ENCODE data around the gene DDHD1.
A peak's percentile ranks its signal among the peaks of the same experiment; 100 is the strongest.
"Not testable (repeated sequence)": the region's sequence is repeated elsewhere in the genome, so short reads cannot be mapped to it uniquely, and the experiment has no call there.

DDHD1 gene

DNA sequence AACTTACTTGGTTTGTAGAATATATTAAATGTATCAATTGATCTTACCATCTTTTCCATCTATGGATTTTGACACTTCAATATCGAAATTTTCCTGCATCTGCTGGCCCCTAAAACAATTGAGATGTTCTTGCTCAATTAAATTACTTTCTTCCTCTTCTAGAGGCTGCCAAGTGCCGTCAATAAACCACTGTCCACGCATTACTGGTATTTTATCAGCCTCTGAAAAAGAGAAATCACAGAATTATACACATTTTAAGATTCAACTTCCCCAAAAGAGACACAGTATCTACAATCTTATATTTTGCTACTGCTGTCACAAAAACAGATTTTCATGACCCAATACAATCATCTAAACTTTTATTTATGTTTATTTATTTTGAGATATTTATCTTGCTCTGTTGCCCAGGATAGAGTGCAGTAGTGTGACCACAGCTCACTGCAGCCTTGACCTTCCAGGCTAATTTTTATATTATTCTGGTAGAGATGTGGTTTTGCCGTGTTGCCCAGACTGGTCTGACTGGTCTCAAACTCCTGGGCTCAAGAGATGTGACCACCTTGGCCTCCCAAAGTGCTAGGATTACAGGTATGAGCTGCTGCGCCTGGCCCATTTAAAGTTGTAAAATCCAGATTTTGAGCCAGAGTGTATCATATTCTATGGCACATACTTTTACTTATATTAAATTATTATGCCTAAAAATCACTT, 49.3 kb downstream of the DDHD1 start:
- DNase-seq, result no peak

DNA sequence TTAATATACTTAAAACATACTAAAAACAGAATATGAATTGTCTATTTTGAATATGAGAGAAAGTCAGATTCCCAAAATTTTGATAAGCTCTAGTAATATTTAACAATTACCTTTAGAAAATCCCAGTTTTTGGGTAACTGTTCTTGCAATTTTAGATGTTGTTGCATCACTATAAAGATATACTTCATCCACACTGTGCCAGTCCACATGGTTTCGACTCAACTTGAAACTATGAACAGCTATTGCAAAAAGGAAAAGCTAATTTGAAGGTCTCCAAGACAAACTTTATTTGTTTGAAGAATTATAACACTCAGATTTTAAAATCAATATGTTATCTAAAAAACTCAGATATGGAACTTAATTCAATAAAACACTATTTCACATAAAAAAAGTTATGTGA, 59.9 kb downstream of the DDHD1 start:
- DNase-seq, result no peak

- DNase-seq, result no peak
Measured at GRCh38 chr14:53090853-53091252, 62.3 kb downstream of the DDHD1 start.

GRCh38 chr14:53084954-53085353, 68.2 kb downstream of the DDHD1 start:
- not testable (repeated sequence) for DNase-seq

DNA sequence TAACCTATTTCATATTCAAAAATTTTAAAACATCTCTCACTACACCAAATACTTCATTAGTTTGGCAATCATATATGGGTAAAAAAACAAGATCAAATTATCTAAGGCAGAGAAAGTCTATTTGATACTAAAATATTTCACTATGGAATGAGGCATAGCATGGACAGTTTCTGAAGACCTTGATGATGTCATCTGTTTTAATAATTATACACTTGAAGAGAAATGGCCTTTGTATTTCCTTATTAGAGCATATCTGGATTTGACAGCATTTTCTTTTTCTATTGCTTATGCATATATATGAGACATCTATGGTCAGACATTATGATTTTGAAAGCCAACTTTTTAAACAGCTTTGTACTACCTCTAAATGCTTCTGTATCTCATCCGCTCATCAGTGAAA, 88.6 kb downstream of the DDHD1 start:
- no peak for DNase-seq

- DNase-seq, result no peak
Measured at GRCh38 chr14:53062856-53063255, 90.3 kb downstream of the DDHD1 start.

DNA sequence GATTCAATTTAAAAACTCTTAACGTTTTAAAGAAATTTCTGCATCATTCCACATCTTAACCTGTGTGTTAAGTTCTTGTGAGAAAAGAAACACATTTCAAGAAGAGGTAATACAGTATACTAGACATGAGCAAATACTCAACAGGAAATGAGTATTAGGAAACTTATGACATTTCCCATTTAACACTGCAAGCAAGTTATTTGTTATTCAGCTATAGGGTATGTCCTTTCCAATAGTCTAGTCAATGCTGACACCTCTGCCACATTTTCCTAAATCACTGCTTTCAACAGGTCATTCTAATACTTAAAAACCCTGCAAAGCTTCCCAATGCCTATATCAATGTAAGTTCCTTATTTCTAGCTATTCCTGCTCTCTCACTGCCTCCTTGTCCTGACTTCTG, 93.1 kb downstream of the DDHD1 start:
- no peak for DNase-seq

DNA sequence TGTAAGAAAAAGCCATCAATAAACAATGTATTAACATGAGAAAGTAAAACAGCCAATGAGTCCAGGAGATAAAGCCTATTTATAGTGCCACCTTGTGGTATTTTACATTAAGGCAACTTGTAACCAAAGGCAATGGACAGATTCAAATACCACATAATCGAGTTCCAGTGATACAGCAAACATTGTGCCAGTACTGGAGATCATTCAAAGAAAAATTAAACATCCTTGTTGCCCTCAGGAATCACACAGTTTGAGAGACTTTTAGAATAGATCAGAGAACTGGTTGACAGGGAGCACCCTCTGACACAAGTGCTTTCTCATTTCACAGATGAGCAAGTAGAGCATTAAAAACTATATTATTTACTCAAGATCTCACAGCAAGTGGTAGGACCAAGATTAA, 98.1 kb downstream of the DDHD1 start:
- DNase-seq, result peak; percentile 5

- no peak for DNase-seq
Measured at GRCh38 chr14:53054457-53054856, 98.7 kb downstream of the DDHD1 start.

DNA sequence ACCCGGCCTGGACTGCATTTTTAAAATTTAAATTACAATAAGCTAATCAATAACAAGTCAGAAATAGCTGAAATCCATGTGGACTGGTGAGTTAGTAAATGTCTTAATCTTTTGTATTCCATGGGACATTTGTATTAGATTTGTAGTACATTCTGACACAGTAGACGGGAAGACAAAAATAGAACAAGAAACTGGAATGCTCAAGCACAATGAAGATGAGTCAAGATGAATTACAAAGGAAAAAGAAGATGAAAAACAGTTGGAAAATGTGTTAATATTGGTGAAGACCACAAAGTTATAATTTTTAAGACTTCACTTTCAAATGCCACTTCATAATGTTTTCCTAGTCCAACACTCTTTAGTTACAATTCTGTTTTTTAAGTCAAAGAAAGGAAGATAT, 104.5 kb downstream of the DDHD1 start:
- DNase-seq, result no peak

DNA sequence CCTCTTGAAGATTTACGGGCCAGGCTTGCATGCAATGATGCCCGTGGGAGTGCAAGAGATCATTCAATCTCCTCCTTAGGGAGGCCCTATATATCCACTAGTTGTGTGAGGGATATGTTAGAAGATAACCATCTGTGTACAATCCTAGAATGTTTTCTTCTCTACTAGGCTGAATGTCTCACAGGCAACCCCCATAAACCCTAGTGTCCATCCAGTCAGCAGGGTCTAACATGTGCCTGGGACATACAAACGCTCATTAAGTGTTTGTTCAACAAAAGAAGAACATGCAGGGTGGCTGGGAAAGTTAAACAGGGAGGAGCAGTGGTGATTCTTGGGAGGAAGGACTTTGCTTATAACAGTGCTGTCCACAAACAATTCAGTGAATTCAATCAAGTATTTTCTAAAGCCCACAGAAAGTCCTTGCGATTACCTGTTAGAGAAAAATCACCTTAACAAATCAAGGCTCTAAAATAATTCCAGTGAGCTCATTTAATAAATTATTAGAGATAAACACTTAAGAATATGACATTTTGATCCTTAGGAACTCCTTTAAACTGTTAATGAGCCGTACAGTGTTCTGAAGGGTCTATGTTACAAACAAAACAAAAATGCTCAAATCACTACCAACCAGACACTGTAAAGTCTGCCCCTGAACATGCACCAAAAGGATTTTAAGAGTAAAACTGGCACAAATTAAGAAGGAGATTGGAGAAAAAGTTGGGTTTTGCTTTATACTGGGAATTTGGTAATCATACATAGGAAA, 105.6 kb downstream of the DDHD1 start:
- DNase-seq, result no peak

GRCh38 chr14:53044486-53044885, 108.6 kb downstream of the DDHD1 start:
- no peak for DNase-seq

DNA sequence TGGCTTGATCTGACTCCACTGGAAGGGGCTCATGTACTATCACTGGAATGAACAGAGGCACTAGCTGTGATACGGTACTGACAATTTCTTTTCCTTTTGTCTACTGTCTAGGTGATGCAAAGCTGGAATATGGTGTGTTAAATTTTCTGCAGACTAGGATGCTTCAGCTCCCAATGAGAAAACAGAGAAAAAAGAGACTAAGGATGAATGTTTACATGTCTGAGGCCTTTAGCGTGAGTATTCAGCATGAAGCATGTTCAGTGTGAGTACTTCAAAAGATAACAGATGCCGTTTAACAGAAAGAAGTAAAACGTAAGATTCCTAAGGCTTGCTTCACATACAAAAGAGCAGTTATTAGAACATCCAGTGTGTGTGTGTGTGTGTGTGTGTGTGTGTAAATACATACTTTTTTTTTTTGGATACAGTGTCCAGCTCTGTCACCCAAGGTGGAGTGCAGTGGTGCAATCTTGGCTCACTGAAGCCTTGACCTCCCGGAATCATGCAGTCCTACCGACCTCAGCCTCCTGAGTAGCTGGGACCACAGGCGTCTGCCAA, 110.0 kb downstream of the DDHD1 start:
- DNase-seq, result no peak

- DNase-seq, result no peak
Measured at GRCh38 chr14:53042480-53042879, 110.6 kb downstream of the DDHD1 start.

- no peak for DNase-seq
Measured at GRCh38 chr14:53041067-53041466, 112.1 kb downstream of the DDHD1 start.

DNA sequence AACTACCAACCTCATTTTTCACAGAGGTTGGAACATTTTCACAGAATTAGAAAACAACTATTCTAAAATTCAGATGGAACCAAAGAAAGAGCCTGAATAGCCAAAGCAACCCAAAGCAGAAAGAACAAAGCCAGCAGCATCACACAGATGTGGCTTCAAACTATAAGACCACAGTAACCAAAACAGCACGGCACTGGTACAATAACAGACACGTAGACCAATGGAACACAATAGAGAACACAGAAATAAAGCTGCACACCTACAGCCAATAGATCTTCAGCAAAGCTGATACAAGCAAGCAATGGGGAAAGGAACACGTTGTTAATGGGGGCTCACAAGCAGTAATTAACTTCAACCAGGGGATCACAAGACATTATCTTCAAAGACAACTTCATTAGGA, 114.5 kb downstream of the DDHD1 start:
- no peak for DNase-seq

DNA sequence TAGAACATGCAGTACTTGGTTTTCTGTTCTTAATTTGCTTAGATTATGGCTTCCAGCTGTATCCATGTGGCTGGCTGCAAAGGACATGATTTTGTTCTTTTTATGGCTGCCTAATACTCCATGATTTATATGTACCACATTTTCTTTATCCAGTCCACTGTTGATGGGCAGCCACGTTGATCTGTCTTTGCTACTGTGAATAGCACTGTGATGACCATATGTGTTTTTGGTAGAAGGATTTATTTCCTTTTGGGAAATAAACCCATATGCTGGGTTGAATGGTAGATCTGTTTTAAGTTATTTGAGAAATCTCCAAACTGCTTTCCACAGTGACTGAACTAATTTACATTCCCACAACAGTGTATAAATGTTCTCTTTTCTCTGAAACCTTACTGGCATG, 116.1 kb downstream of the DDHD1 start:
- DNase-seq, result no peak

GRCh38 chr14:53035336-53036210, 117.5 kb downstream of the DDHD1 start:
- DNase-seq, result no peak

GRCh38 chr14:53034688-53035230, 118.4 kb downstream of the DDHD1 start:
- no peak for DNase-seq

DNA sequence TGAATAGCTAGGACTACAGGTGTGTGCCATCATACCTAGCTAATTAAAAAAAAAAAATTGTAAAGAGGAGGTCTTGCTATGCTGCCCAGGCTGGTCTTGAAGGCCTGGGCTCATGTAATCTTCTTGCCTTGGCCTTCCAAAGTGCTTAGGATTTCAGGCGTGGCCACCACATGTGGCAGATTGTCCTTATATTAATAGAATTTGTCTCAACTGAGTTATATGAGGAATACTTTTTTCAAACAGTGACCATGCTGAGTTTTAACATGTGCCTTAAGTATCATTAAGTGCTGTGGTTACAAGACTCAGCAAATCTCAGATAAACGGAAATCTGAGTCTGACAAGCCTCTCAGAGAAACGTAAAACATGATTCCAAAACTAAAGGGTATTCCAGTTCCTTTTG, 119.1 kb downstream of the DDHD1 start:
- no peak for DNase-seq

GRCh38 chr14:53032838-53033390, 120.2 kb downstream of the DDHD1 start:
- DNase-seq, result no peak

DNA sequence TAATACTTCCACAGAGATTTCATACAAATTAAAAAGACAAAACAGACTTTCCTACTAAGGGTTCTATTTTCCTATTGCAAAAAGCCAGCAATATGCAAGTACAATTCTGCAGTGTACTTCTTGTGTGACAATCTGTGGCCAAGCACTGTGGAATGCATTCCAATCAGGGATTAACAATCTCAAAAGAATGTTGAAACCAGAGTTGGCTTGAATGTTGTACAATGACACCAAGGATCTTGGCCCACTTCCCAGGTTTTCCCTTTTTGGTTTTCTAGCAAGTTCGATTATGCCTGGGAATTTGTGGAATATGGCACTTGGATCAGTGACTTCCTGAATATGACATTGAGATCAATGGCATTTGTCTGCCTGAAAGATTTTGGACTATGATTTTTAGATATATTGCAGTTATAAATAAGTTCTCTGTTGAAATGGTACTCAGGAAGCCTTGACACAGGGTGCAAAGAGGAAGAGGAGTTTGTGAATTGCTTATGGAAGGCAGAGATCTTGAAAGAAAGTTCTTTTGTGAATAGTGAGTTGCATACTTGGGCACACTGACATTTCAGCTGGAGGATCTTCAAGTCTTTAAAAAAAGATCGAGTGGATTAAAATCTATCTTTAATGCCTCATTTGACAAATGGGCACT, 120.8 kb downstream of the DDHD1 start:
- DNase-seq, result no peak

All from NCI-H146 (cell line).